ENCODE results near the gene OTOG.

Gene OTOG

DNA sequence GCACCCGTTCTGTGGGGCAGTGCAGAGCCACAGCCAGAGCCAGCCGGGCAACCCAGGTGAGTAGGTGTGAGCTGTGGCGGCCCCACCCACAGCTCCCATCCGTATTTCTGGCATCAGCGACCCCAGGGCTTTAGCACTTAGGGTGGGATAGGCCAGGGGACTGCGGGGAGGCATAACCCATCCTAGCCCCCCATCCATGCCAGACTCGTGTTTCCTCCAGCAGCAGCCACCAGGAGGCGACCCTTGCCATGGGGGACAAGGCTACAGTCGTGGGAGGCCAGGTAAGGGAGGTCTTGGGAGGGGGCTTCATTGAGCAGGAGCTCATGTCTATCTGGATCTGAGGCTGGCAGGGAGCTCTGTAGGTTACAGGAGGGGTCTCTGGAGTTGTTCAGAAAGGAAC lies 873 bp downstream of the OTOG start:
- no peak for DNase-seq (ENCODE audit: low spot score in 2 of 2)
- no peaks in the 10 kb centered on the region for H3K36me3 Mint-ChIP-seq (ENCODE audit: insufficient read depth)
- no peak overlapping the region for H3K27ac Mint-ChIP-seq (ENCODE audit: low read depth)
- ATAC-seq (replicated peaks; ENCODE audit: extremely low read depth, poor library complexity, severe bottlenecking): no peak
- no peaks in the 10 kb centered on the region for H3K9me3 Mint-ChIP-seq
- peaks cover 5% of the 10 kb centered on the region for H3K4me1 Mint-ChIP-seq
- no peak overlapping the region for H3K4me3 Mint-ChIP-seq
- H3K27me3 Mint-ChIP-seq: peaks cover 42% of the 10 kb centered on the region

- peaks cover 42% of the 10 kb centered on the region for H3K27me3 Mint-ChIP-seq
Observed at GRCh38 chr11:17548444-17548843, 1.4 kb downstream of the OTOG start.

GRCh38 chr11:17550450-17551346 lies 3.6 kb downstream of the OTOG start:
- Mint-ChIP-seq H3K4me3 (no peak overlapping the region), H3K9me3 (no peaks in the 10 kb centered on the region), H3K4me1 (no peaks in the 10 kb centered on the region), H3K27me3 (peaks cover 31% of the 10 kb centered on the region), H3K36me3 (ENCODE audit: insufficient read depth) (no peaks in the 10 kb centered on the region), H3K27ac (ENCODE audit: low read depth) (no peak overlapping the region)
- ATAC-seq (replicated peaks; ENCODE audit: extremely low read depth, poor library complexity, severe bottlenecking): no peak
- DNase-seq (ENCODE audit: low spot score in 2 of 2): no peak

More at GRCh38 chr11:17548444-17548843, 1.4 kb downstream of the OTOG start:
- H3K9me3 Mint-ChIP-seq: no peaks in the 10 kb centered on the region
- no peaks in the 10 kb centered on the region for H3K36me3 Mint-ChIP-seq (ENCODE audit: insufficient read depth)
- DNase-seq (ENCODE audit: low spot score in 2 of 2) (no peak), ATAC-seq (replicated peaks; ENCODE audit: extremely low read depth, poor library complexity, severe bottlenecking) (no peak)
- no peak overlapping the region for H3K27ac Mint-ChIP-seq (ENCODE audit: low read depth)
- H3K4me3 Mint-ChIP-seq: no peak overlapping the region
- H3K4me1 Mint-ChIP-seq: peaks cover 5% of the 10 kb centered on the region

GRCh38 chr11:17551347-17552040 lies 4.4 kb downstream of the OTOG start:
- no peak overlapping the region for H3K27ac Mint-ChIP-seq (ENCODE audit: low read depth)
- no peak overlapping the region for H3K4me3 Mint-ChIP-seq
- no peak for ATAC-seq (replicated peaks; ENCODE audit: extremely low read depth, poor library complexity, severe bottlenecking)
- peaks cover 31% of the 10 kb centered on the region for H3K27me3 Mint-ChIP-seq
- no peaks in the 10 kb centered on the region for H3K36me3 Mint-ChIP-seq (ENCODE audit: insufficient read depth)
- no peaks in the 10 kb centered on the region for H3K4me1 Mint-ChIP-seq
- DNase-seq (ENCODE audit: low spot score in 2 of 2): no peak
- no peaks in the 10 kb centered on the region for H3K9me3 Mint-ChIP-seq

DNA sequence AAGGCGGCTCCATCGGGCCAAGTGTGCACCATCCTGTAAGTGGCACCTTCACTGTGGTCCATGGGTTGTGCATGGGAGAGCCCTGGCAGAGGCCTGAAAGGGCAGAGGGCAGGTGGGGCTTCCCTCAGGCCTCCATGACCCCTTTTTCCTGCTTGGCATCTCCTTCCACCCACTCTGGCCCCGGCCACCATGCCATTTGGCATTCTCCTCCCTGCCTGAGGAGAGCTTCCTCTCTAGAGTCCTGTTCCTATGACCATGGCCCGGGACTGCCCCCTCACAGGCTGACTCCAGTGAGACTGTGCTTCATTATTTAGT lies 4.9 kb downstream of the OTOG start:
- H3K27me3 Mint-ChIP-seq: peaks cover 31% of the 10 kb centered on the region

DNA sequence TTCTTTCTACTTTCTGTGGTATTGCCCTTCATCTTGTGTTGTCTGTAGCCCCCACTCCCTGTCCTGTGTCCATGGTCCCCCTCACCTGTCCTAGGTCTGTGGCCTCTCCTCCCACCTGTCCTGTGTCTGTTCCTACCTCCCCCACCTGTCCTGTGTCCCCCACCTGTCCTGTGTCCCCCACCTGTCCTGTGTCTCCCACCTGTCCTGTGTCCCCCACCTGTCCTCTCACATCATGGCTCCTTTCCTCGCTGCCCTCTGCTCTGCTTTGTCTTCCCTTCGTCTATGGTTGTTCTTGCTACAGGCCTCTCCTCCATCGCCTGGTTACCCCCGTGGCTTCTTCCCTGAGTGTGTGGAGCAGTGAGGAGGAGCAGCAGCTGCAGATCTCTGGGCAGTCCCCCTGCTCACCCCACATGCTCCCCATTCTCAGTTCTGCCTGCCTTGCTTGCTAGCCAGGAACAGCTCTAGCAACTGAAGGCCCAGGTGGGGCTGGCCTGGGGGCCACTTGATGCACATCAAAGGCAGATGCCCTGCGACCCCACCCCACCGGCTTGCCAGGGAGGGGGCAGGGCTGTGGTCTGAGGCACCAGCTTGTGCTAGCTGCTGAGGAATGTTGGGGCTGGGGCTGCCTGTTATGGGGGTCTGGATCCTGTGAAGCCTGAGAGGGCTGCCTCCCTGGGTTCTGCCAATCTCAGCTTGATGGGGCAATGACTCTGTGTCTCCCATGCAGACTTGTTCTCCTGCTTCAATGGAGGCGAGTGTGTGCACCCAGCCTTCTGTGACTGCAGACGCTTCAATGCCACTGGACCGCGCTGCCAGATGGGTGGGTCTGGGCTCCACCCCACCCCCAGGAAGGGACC lies 5.6 kb downstream of the OTOG start:
- Mint-ChIP-seq H3K4me1 (no peaks in the 10 kb centered on the region), H3K4me3 (no peak overlapping the region), H3K27ac (ENCODE audit: low read depth) (no peak overlapping the region), H3K36me3 (ENCODE audit: insufficient read depth) (no peaks in the 10 kb centered on the region), H3K27me3 (peaks cover 31% of the 10 kb centered on the region), H3K9me3 (no peaks in the 10 kb centered on the region)
- ATAC-seq (replicated peaks; ENCODE audit: extremely low read depth, poor library complexity, severe bottlenecking) (no peak), DNase-seq (ENCODE audit: low spot score in 2 of 2) (no peak)

More for the DNA sequence above, 4.9 kb downstream of the OTOG start:
- no peaks in the 10 kb centered on the region for H3K9me3 Mint-ChIP-seq
- H3K27ac Mint-ChIP-seq (ENCODE audit: low read depth): no peak overlapping the region
- H3K36me3 Mint-ChIP-seq (ENCODE audit: insufficient read depth): no peaks in the 10 kb centered on the region
- H3K4me1 Mint-ChIP-seq: no peaks in the 10 kb centered on the region
- ATAC-seq (replicated peaks; ENCODE audit: extremely low read depth, poor library complexity, severe bottlenecking): no peak
- DNase-seq (ENCODE audit: low spot score in 2 of 2): no peak
- H3K4me3 Mint-ChIP-seq: no peak overlapping the region

- Mint-ChIP-seq H3K4me3 (no peak overlapping the region), H3K27ac (ENCODE audit: low read depth) (no peak overlapping the region), H3K27me3 (peaks cover 29% of the 10 kb centered on the region), H3K36me3 (ENCODE audit: insufficient read depth) (no peaks in the 10 kb centered on the region), H3K4me1 (no peaks in the 10 kb centered on the region), H3K9me3 (no peaks in the 10 kb centered on the region)
- DNase-seq (ENCODE audit: low spot score in 2 of 2): no peak
- no peak for ATAC-seq (replicated peaks; ENCODE audit: extremely low read depth, poor library complexity, severe bottlenecking)
Observed at GRCh38 chr11:17553249-17553546, 6.1 kb downstream of the OTOG start.

DNA sequence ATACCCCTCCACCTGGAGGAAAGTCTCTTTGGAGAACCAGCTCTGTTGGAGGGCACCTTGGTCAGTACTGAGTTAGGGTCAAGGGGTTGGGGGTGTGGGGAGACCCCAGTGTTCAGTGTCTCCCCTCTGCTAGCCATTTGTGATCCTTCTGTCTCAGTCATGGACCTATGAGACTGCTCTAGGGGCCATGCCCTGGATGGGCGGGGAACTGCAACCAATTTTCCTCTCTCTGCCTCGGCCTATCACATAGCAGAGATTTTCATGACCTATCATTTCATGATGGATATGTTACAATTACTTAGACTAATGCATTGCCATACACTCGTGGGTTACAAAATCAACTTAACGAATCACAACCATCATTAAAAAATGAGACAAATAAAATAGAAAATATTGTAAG lies 7.4 kb downstream of the OTOG start:
- no peak overlapping the region for H3K4me3 Mint-ChIP-seq

GRCh38 chr11:17556999-17557398 lies 9.9 kb downstream of the OTOG start:
- ATAC-seq (replicated peaks; ENCODE audit: extremely low read depth, poor library complexity, severe bottlenecking) (no peak), DNase-seq (ENCODE audit: low spot score in 2 of 2) (no peak)
- Mint-ChIP-seq H3K4me1 (no peaks in the 10 kb centered on the region), H3K4me3 (no peak overlapping the region), H3K27ac (ENCODE audit: low read depth) (no peak overlapping the region), H3K9me3 (no peaks in the 10 kb centered on the region), H3K36me3 (ENCODE audit: insufficient read depth) (no peaks in the 10 kb centered on the region), H3K27me3 (peaks cover 52% of the 10 kb centered on the region)

More for the DNA sequence above, 7.4 kb downstream of the OTOG start:
- Mint-ChIP-seq H3K36me3 (ENCODE audit: insufficient read depth) (no peaks in the 10 kb centered on the region), H3K4me1 (no peaks in the 10 kb centered on the region), H3K27me3 (peaks cover 39% of the 10 kb centered on the region), H3K9me3 (no peaks in the 10 kb centered on the region), H3K27ac (ENCODE audit: low read depth) (no peak overlapping the region)
- ATAC-seq (replicated peaks; ENCODE audit: extremely low read depth, poor library complexity, severe bottlenecking): no peak
- no peak for DNase-seq (ENCODE audit: low spot score in 2 of 2)

DNA sequence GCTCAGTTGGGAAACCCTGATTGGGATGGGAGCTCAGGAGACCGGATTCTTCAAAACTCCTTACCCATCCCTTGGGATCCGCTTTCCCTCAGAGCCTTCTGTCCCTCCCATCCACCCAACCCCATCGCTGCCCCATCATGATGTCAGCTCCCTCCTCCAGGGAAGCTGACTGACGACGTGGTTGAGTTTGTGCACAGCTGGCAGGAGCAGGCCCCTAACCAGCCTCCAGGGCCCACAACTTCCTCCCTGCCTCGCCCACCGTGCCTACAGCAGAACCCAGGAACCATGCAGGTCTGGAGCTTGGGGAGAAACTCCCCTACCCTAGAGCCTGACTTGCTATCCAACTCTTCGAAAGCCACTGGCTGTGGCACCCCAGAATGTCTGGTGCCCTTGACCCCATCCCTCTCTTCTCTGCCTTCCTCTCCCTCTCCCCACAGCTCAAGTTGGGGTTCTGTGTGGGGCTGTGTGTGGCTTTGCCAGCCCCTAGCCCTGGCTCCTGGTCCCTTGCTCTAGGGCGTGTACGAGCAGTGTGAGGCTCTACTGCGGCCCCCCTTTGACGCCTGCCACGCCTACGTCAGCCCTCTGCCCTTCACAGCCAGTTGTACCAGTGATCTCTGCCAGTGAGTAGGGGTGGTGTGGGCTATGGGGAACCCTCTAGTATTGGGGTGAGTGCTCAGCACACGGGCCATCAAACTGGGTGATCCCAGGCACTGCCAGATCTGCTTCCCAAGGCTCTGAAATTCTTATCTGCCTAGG lies 11.1 kb downstream of the OTOG start:
- no peak overlapping the region for H3K4me3 Mint-ChIP-seq
- peaks cover 52% of the 10 kb centered on the region for H3K27me3 Mint-ChIP-seq
- H3K36me3 Mint-ChIP-seq (ENCODE audit: insufficient read depth): no peaks in the 10 kb centered on the region
- no peak overlapping the region for H3K27ac Mint-ChIP-seq (ENCODE audit: low read depth)
- no peaks in the 10 kb centered on the region for H3K9me3 Mint-ChIP-seq
- no peaks in the 10 kb centered on the region for H3K4me1 Mint-ChIP-seq
- no peak for ATAC-seq (replicated peaks; ENCODE audit: extremely low read depth, poor library complexity, severe bottlenecking)
- DNase-seq (ENCODE audit: low spot score in 2 of 2): no peak

GRCh38 chr11:17558916-17559315 lies 11.9 kb downstream of the OTOG start:
- no peak overlapping the region for H3K27ac Mint-ChIP-seq (ENCODE audit: low read depth)
- peaks cover 52% of the 10 kb centered on the region for H3K27me3 Mint-ChIP-seq
- DNase-seq (ENCODE audit: low spot score in 2 of 2) (no peak), ATAC-seq (replicated peaks; ENCODE audit: extremely low read depth, poor library complexity, severe bottlenecking) (no peak)
- no peaks in the 10 kb centered on the region for H3K36me3 Mint-ChIP-seq (ENCODE audit: insufficient read depth)
- H3K4me3 Mint-ChIP-seq: no peak overlapping the region
- no peaks in the 10 kb centered on the region for H3K9me3 Mint-ChIP-seq
- no peaks in the 10 kb centered on the region for H3K4me1 Mint-ChIP-seq
